ENCODE measurements around the gene SERINC5.

- TF ChIP-seq SP1 (IDR thresholded peaks at IDR 0.05) (no peak), ARNT (IDR thresholded peaks at IDR 0.05) (no peak), FOXK2 (IDR thresholded peaks at IDR 0.05) (no peak), L3MBTL2 (conservative IDR thresholded peaks at IDR 0.05) (no peak), FOXA1 (IDR thresholded peaks at IDR 0.05) (no peak), SUZ12 (IDR thresholded peaks at IDR 0.05) (no peak), LEF1 (IDR thresholded peaks at IDR 0.05; ENCODE audit: borderline replicate concordance) (no peak), ELF4 (IDR thresholded peaks at IDR 0.05) (no peak), BHLHE40 (IDR thresholded peaks at IDR 0.05; ENCODE audit: borderline replicate concordance) (no peak), CTBP1 (IDR thresholded peaks at IDR 0.05; ENCODE audit: borderline replicate concordance) (no peak), TARDBP (IDR thresholded peaks at IDR 0.05) (no peak), HDGF (IDR thresholded peaks at IDR 0.05; ENCODE audit: borderline replicate concordance) (no peak)
These were observed 188.2 kb downstream of the SERINC5 start for GRCh38 chr5:80067531-80068245.

Measured in HEK293T (cell line).